ENCODE results near the gene ATP1B2. TPM values are rescaled to one million over a fixed set of nuclear protein-coding genes. Genes with fewer than 3 reads are reported as not detected.
"Not testable (repeated sequence)": the region's sequence is repeated elsewhere in the genome, so short reads cannot be mapped to it uniquely, and the experiment has no call there.

ATP1B2 gene, protein sequence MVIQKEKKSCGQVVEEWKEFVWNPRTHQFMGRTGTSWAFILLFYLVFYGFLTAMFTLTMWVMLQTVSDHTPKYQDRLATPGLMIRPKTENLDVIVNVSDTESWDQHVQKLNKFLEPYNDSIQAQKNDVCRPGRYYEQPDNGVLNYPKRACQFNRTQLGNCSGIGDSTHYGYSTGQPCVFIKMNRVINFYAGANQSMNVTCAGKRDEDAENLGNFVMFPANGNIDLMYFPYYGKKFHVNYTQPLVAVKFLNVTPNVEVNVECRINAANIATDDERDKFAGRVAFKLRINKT
- not detected in 2 replicates for total RNA-seq

DNA sequence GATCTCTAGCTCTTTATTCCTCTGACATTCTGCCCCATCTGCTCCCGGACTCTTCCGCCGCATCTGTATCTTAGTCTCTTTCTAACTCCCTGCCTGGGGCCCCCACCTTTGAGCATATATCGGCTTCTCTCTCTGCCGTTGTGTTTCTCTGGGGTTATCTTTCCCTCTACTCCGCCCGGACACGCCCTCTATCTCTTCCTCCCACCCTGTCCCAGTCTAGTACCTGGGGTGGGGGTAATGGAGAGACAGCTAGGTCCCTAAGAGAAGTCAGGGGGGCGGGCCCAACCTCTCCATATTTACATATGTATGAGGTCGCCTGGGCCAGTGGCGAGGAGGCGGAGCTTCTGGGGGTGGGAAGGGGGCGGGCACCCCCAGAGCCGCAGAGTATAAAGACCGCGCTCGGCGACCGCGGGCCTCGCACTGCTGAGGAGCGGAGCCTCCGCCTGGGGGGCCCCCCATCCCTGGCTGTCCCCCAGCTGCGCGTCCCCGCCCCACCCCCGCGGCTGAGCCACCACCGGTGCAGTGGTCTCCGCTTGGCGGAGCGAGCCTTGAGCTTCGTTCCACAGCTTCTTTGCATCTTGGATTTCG, at the start of gene ATP1B2:
TSS of gene ATP1B2 (plus strand) at position 418 of the 588 bp plus-strand sequence. CDS start 593 bp downstream, outside the sequence.
- peak in 1 of 2 donors; percentile 63 for DNase-seq (ENCODE audit: low read depth in 2 of 2)

DNA sequence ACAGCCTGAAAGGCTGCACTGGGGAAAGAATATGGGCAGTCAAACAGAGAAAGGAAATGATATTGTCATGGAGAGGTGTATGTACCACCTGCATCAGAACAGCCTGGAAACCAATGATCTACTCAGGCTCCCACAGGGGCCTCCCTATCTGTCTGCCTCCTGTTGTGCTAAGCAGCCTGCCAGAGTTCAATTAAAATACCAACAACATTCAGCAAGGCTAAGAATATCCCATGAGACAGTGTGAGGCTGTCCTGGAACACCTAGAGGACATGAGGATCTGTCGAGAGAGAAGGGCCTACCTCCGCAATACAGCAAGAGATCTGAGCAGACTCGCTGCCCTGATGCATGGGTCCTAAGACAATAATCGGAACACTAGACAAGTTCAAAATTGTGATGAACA, 44.4 kb upstream of the ATP1B2 start:
- no peak for DNase-seq (ENCODE audit: low read depth in 2 of 2)

DNA sequence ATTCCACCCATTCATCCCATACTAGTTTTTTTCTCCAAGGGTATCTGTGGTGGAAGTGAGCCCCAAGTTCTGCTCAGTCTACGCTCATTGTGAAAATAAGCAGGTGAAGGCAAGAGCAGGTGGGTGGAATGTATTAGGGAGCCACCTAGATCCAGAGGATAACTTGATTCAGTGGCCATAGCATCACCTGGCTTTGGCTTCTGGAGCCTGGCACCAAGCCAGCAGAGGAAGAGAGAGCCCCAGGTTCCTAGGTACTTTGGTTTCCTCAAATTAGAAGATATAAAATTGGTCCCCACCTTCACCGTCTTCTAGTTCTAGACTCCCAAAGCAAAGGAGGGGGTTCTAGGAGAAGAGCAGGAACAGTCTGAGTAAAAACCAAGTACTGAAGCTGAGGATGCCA, 40.1 kb upstream of the ATP1B2 start:
- no peak for DNase-seq (ENCODE audit: low read depth in 2 of 2)

DNA sequence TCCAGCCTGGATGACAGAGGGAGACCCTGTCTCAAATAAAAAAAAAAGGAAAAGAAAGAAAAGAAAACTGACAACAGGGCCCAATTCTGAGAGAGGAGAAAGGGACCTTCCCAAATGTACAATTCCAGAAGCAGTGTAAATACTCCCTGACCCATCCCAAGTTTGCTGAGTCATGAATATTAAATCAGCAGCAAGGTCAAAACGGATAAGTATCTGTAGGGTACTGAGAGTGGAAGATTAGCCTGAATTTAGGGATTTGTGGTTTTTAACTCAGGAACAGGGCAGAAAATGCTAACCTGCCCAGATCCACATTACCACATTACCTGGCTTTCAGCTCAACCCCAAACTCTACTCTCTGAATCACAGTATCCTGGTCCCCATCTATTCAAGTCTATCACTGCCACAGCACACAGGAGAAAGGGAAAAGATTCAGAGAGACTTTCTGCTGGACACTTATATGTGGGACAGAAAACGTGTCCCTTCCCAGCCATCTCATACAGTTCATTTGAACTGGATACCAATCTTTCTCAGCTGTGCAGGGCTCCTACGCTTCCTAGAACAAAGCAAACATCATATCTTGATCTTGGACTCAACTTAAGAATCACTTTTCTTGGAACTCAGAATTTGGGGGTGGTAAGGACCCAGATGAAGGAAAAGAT, 39.0 kb upstream of the ATP1B2 start:
- no peak for DNase-seq (ENCODE audit: low read depth in 2 of 2)

DNA sequence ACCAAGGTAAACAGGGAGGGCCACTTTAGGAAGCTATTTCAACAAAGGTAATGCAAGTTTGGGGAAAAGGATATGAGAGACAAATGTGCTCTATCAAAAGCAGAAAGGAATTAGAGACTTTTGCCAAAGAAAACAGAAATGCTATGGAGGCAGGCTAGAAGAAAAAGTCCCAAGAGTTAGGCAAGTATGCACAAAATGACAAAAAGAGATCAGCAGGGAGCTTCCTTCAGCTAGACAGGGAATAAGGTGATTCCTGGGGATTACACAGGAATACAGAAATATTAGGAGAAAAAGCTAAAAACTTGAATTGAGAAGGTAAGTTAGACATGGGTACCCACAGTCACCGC, 38.5 kb upstream of the ATP1B2 start:
- no peak for DNase-seq (ENCODE audit: low read depth in 2 of 2)

DNA sequence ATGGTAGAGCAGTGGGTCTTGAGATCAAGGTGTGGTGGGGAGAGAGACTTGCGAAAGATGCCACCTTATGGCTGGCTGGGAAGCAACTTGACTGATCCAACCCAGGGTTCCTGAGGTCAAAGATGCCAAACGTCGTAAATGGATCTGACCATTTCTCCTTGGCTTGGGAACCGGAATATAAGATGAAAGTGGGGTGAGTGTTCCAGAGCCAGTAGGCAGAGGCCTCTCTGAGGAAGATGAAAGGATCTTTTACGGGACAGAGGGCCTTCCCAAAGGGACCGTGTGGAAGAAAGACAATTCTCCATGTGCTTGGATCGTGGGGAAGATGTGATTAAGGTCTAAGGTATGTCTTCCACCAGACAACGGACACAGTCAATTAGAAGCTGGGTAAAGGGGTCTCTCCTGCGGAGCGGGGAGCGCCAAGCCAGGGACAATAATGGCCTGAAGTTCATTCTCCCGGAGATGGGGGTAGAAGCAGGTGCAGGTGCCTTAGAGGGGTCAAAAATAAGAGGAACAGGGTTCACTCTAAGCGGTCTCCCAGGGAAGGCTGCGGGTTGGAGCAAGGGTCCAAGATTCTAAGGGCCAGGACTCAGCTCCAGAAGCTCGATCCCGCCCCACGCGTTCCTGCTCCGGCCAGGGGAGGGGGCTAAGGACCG, 36.8 kb upstream of the ATP1B2 start:
- no peak for DNase-seq (ENCODE audit: low read depth in 2 of 2)

DNA sequence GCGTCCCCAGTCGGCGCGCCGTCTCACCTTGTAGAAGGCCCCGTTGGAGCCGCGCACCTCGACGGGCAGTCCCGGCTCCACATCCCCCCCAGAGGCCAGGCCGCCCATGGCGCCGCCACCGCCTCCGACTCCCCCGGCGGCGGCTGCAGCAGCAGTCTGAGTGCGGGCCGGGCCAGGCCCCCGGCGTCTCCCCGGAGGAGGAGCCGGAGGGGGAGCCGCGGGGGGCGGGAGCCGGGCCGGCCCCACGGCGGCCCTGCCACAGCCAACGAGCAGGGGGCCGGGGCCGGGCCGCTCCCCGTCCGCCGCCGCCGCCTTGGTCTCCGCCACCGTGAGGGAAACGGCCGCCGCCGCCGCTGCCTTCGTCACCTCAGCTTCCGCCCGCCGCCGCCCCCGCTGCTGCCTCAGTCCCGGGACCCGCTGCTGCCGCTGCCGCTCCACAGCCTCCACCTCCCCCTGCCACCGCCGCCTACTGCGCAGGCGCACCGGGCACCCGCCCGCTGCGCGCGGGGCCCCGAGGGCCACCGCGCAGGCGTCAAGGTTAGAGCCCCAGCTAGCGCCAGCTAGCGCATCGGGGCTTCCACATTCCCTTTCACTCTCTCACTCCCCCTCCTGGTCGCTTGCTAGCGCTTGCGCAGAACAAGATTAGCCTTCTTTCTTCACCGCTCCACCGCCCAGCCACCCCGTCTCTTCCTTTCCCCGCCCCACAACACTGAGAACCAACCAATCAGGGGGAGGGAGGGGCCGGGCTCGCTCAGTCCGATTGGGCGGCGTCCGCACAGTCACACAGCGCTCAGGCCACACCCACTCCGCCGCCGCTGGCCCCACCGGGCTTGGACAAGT, 36.1 kb upstream of the ATP1B2 start, which contains the start of gene FXR2:
TSS of gene FXR2 (minus strand) at position 473 of the 840 bp plus-strand sequence. CDS start at position 108, 365 bp downstream.
- DNase-seq (ENCODE audit: low read depth in 2 of 2), result peak; percentile 99 to 100

DNA sequence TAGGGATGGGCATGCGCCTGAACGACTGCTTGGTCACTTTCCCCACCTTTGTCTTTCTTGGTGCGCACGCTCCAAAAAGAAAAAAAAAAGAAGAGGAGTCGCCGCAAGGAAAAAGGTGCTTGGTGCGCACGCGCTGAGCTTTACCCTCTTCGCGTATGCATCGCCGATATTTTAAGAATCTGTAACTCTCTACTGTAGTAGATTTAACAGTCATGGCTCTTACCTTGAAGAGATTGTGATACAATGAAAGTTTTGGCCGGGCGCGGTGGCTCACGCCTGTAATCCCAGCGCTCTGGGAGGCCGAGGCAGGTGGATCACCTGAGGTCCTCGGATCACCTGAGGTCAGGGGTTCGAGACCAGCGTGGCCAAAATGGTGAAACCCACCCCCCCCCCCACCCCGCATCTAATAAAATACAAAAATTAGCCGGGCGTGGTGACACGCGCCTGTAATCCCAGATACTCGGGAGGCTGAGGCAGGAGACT, 35.4 kb upstream of the ATP1B2 start:
- no peak for DNase-seq (ENCODE audit: low read depth in 2 of 2)

DNA sequence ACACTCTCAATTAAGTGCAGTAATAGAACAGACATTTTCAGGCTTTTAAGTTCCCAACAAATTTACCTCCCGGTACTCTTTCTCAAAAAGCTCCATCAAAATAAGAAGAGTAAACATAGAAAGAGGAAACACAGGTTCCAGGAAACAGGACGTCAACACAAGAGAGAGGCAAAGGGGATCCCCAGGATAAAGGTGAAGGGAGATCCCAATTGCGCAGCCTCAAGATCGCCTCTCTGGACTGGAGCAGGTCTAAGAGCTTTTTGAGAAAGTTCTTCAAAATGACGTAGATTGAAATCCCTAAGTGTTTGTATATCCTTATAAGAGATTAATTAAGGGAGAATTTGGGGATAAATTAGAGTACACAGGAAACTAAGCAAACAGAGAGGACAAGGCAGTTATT, 32.1 kb upstream of the ATP1B2 start:
- no peak for DNase-seq (ENCODE audit: low read depth in 2 of 2)

DNA sequence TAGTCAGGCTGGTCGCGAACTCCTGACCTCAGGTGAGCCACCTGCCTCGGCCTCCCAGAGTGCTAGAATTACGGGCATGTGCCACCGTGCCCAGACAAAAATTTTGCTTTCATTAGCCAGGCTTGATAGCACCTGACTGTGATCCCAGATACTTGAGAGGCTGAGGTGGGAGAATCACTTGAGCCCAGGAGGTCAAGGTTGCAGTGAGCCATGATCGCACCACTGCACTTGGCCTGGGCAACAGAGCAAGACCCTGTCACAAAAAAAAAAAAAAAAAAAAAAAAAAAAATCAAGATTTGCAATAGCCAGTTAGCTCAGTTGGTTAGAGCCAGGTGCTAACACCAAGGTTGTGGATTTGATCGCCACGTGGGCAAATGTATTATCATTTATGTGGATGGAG, 29.9 kb upstream of the ATP1B2 start:
- no peak for DNase-seq (ENCODE audit: low read depth in 2 of 2)

DNA sequence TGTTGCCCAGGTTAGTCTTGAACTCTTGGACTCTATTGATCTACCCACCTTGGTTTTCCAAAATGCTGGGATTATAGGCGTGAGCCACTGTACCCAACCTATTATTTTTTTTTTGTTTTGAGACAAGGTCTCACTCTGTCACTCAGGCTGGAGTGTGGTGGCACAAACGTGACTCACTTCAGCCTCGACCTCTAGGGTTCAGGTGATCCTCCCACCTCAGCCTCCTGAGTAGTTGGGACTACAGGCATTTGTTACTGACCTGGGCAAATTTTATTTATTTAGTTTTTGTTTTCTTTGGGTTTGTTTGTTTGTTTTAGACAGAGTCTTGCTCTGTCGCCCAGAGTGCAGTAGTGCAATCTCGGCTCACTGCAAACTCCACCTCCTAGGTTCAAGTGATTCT, 27.1 kb upstream of the ATP1B2 start:
- DNase-seq (ENCODE audit: low read depth in 2 of 2), result no peak

DNA sequence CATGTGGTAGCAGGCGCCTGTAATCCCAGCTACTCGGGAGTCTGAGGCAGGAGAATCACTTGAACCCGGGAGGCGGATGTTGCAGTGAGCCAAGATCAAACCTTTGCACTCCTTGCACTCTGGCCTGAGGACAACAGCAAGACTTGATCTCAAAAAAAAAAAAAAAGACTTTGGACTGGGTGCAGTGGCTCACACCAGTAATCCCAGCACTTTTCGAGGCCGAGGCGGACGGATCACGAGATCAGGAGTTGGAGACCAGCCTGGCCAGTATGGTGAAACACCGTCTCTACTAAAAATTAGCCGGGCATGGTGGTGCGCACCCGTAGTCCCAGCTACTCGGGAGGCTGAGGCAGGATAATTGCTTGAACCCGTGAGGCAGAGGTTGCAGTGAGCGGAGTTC, 25.0 kb upstream of the ATP1B2 start:
- DNase-seq (ENCODE audit: low read depth in 2 of 2), result not testable (repeated sequence)

DNA sequence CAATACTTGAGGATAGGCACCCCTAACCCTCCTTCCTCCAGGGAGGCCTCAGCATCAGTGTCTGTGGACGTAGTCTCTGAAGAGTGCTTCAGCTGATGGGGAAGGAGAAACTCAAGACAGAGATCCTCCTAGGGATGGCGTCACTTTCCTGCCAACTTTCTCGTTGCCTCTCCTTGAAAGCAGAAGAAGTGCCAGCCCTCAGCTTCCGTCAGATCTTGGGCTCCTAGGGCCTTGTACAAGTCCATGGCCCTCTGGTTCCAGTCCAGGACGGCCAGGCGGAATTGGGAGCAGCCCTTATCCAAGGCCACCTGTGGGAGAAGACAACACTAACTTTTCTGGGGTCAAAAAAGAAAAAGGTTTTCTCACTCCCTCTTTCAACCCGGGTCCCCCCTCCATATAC, 24.4 kb upstream of the ATP1B2 start:
- DNase-seq (ENCODE audit: low read depth in 2 of 2), result no peak

DNA sequence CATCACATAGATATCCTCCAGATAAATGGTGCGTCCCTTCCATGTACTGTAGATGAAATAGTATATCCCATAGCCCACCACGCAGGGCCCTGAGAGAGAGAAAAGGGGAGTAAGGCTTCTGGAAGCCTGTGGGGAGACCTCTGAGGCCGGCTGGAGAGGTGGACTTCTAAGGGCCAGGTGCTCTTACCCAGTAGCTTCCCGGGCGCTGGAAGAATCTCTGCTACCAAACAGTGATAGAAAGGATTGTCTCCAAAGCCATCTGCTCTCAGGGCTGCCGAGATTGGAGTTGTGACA, 23.8 kb upstream of the ATP1B2 start:
- no peak for DNase-seq (ENCODE audit: low read depth in 2 of 2)

DNA sequence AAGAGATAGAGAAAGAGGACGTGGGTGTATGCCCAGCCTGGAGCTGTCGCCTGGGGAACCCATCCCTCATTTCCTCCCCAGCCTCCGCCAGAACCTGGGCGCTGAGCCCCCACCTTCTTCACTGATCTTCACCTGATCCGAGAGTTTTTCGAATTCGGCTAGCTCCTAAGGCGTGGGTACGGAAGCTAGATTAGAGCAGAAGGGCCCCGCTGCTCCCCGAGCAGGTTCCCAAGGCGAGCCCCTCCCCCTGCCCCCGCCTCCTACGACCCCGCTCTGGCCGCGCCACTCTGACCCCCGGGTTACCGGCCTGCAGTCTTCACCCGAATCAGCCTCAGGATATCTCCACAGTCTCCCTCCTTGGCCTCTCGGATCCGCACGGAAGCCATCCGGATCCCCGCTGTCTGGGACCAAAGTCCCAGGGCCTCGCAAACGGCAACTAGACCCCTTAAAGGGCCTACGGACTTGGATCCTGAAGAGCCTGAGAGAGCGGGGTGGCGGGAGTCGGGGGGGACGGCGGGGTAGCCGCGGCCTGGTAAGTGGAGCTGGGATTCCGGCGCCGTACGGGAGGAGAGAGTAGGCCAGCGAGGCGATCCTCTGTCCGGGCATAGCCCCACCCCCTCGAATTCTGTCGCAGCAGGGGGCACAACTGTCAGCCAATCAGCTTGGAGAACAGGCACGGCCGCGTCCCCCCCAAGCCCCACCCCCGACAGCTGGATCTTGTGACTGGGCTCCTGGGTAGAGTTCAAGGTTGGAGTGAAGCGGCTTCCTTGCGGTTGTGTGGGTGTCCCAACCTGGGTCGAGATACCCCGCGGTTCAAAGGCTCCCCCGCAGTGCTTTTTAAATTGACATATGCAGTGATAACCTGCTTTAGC, 23.2 kb upstream of the ATP1B2 start, which contains the start of gene SAT2:
TSS of gene SAT2 (minus strand) at position 572 of the 872 bp plus-strand sequence. CDS start at position 386, 186 bp downstream.
- DNase-seq (ENCODE audit: low read depth in 2 of 2), result peak; percentile 89 to 94

DNA sequence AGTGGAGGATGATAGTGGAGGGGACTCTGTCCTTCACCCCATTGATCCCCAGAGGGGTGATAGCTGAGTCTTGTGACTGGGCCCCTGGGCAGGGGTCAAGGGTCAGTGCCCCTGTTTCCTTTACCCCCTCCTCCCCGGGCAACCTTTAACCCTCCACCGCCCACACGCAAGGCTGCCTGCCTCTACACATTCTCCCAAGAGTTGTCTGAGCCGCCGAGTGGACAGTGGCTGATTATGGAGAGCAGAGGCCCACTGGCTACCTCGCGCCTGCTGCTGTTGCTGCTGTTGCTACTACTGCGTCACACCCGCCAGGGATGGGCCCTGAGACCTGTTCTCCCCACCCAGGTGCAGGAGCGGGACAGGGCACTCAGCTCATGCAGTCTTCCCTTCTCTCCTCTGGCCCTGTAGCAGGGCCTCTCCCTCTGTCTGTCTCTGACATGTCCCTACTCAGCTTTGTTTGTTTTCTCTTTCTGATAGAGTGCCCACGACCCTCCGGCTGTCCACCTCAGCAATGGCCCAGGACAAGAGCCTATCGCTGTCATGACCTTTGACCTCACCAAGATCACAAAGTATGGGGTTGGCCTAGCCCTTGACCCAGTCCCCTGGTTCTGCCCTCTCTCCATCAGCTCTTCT, 20.7 kb upstream of the ATP1B2 start, which contains the start of gene SHBG:
TSS of gene SHBG (plus strand) at position 197 of the 633 bp plus-strand sequence. CDS start at position 235, 38 bp downstream.
- DNase-seq (ENCODE audit: low read depth in 2 of 2), result no peak

DNA sequence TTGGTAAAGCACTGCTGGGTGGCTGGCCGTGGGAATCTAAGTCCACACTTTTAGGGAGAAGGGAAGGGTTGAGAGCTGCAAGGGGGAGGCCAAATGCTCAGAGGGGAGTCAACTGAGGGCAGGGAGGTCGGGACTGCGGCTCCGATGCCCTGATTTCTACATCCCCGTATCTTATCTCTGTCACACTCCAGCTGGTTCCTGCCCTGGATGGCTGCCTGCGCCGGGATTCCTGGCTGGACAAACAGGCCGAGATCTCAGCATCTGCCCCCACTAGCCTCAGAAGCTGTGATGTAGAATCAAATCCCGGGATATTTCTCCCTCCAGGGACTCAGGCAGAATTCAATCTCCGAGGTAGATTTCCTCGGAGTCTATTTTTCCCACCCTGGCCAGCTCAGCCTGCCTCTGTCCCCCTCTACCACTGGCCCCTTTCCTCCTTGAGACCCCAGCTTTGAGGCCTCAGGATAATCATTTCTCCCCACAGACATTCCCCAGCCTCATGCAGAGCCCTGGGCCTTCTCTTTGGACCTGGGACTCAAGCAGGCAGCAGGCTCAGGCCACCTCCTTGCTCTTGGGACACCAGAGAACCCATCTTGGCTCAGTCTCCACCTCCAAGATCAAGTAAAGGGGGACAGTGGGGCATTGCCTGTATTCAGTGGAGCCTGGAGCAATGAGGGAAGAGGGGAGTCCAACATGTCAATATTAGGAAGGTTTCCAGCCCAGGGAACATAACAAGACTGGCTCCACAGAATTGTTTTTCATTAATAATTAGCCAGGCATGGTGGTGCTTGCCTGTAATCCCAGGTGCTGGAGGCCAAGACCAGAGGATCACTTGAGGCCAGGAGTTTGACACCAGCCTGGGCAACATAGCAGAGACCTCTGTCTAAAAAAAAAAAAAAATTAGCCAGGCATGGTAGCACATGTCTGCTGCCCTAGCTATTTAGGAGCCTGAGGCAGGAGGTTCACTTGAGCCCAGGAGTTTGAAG, 19.0 kb upstream of the ATP1B2 start:
- DNase-seq (ENCODE audit: low read depth in 2 of 2), result no peak

DNA sequence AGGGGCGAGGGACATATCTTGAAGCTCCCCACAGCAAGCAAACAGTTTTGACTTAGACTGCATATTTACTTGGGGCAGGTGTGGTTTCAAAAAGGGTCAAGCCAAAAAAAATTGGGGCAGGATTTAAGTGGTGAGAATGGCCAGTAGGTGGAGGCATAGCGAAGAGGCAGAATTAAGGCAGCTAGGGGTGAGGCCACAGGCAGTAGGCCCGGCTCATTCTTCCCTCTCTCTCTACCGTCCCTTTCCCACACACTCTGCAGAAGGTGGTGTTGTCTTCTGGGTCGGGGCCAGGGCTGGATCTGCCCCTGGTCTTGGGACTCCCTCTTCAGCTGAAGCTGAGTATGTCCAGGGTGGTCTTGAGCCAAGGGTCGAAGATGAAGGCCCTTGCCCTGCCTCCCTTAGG, 18.2 kb upstream of the ATP1B2 start:
- DNase-seq (ENCODE audit: low read depth in 2 of 2), result peak in 1 of 2 donors; percentile 50

All from dermis microvascular lymphatic vessel endothelial cell (primary cell).